GM23338 (cell line): ENCODE results near the gene RALY. TPM values are rescaled to one million over a fixed set of nuclear protein-coding genes. Genes with fewer than 3 reads are reported as not detected.

Experiments used
- ATAC-seq: fragments of 200-7000 bp; cut with Tn5 transposase; 3 replicates; pipeline ENCODE4 v1.9.1; 2020
- DNase-seq: peaks from one replicate; pipeline ENCODE4 v3.0.0-alpha.2; 2015; ENCODE audit warnings: low spot score
- H2AFZ ChIP-seq: fragments of 200-600 bp; sonication (generic); 2 replicates; pipeline ENCODE4 v1.8.0; 2016; ENCODE audit warnings: antibody characterized with exemption, mild to moderate bottlenecking, moderate library complexity
- H3F3A ChIP-seq: fragments of 200-600 bp; sonication (generic); replicated peaks from 2 replicates; pipeline ENCODE4 v1.8.0; 2017; ENCODE audit warnings: antibody characterized with exemption, mixed run types, low read depth
- H3K27ac ChIP-seq: fragments of 200-600 bp; sonication (generic); 2 replicates; pipeline ENCODE4 v1.6.1; 2016; ENCODE audit warnings: low read depth
- H3K27me3 ChIP-seq: fragments of 200-600 bp; sonication (generic); 2 replicates; pipeline ENCODE4 v1.8.0; 2016; ENCODE audit warnings: mild to moderate bottlenecking, mixed run types, moderate library complexity; ENCODE audit not compliant: insufficient read depth
- H3K36me3 ChIP-seq: fragments of 200-600 bp; sonication (generic); 2 replicates; pipeline ENCODE4 v1.8.0; 2016; ENCODE audit warnings: mild to moderate bottlenecking; ENCODE audit not compliant: insufficient read depth
- H3K4me1 ChIP-seq: fragments of 200-600 bp; sonication (generic); 2 replicates; pipeline ENCODE4 v1.8.0; 2016; ENCODE audit warnings: mild to moderate bottlenecking, moderate library complexity; ENCODE audit not compliant: insufficient read depth
- H3K4me2 ChIP-seq: fragments of 200-600 bp; sonication (generic); 2 replicates; pipeline ENCODE4 v1.7.1; 2017; ENCODE audit warnings: mixed run types
- H3K4me3 ChIP-seq: fragments of 200-600 bp; sonication (generic); 2 replicates; pipeline ENCODE4 v1.6.1; 2016; ENCODE audit warnings: mixed run types
- H3K79me2 ChIP-seq: fragments of 200-600 bp; sonication (generic); replicated peaks from 2 replicates; pipeline ENCODE4 v1.8.0; 2017; ENCODE audit warnings: mild to moderate bottlenecking; ENCODE audit not compliant: insufficient read depth
- H3K9me2 ChIP-seq: fragments of 200-600 bp; sonication (generic); 2 replicates; pipeline ENCODE4 v1.8.0; 2017; ENCODE audit not compliant: insufficient read depth
- H4K20me1 ChIP-seq: fragments of 200-600 bp; sonication (generic); replicated peaks from 2 replicates; pipeline ENCODE4 v1.8.0; 2017; ENCODE audit warnings: mild to moderate bottlenecking; ENCODE audit not compliant: insufficient read depth
- H3K27ac Mint-ChIP-seq: 2 replicates; pipeline ENCODE4 v1.8.0; 2020; ENCODE audit warnings: inconsistent platforms, mild to moderate bottlenecking, moderate library complexity, mixed read lengths
- H3K27me3 Mint-ChIP-seq: 3 replicates; pipeline ENCODE4 v1.8.0; 2022; ENCODE audit warnings: low read depth, mild to moderate bottlenecking, moderate library complexity, mixed read lengths, inconsistent platforms; ENCODE audit not compliant: insufficient read depth, poor library complexity
- H3K36me3 Mint-ChIP-seq: 3 replicates; pipeline ENCODE4 v1.8.0; 2021; ENCODE audit warnings: low read depth, mild to moderate bottlenecking, inconsistent platforms, moderate library complexity, mixed read lengths
- H3K4me1 Mint-ChIP-seq: 3 replicates; pipeline ENCODE4 v1.8.0; 2020; ENCODE audit warnings: mild to moderate bottlenecking, inconsistent platforms, mixed read lengths
- H3K4me3 Mint-ChIP-seq: 3 replicates; pipeline ENCODE4 v1.8.0; 2021; ENCODE audit warnings: moderate library complexity, mild to moderate bottlenecking, inconsistent platforms, mixed read lengths
- H3K9me3 Mint-ChIP-seq: 3 replicates; pipeline ENCODE4 v1.8.0; 2020; ENCODE audit warnings: moderate library complexity, mild to moderate bottlenecking, inconsistent platforms, mixed read lengths
- EZH2phosphoT487 ChIP-seq: fragments of 200-600 bp; sonication (generic); IDR thresholded peaks from one replicate; pipeline ENCODE4 v1.8.1; 2018; ENCODE audit warnings: antibody characterized with exemption; ENCODE audit not compliant: unreplicated experiment
- JUNB ChIP-seq: IDR thresholded peaks from one replicate; pipeline ENCODE4 v1.6.1; 2016; ENCODE audit warnings: antibody characterized with exemption; ENCODE audit not compliant: unreplicated experiment
- NANOG ChIP-seq: IDR thresholded peaks from 2 replicates; pipeline ENCODE4 v1.6.1; 2016; ENCODE audit warnings: antibody characterized with exemption, borderline replicate concordance
- POLR2AphosphoS5 ChIP-seq: IDR thresholded peaks from 2 replicates; pipeline ENCODE4 v1.6.1; 2016; ENCODE audit warnings: antibody characterized with exemption, low read depth
- REST ChIP-seq: IDR thresholded peaks from one replicate; pipeline ENCODE4 v1.6.1; 2018; ENCODE audit warnings: antibody characterized with exemption; ENCODE audit not compliant: unreplicated experiment
- STAT1 ChIP-seq: IDR thresholded peaks from one replicate; pipeline ENCODE4 v1.6.1; 2016; ENCODE audit warnings: antibody characterized with exemption; ENCODE audit not compliant: unreplicated experiment
- ZNF114 ChIP-seq: fragments of 250-450 bp; sonication (Bioruptor Pico); IDR thresholded peaks from 2 replicates; pipeline ENCODE4 v1.5.0; 2020; ENCODE audit warnings: mild to moderate bottlenecking, moderate library complexity
- ZNF331 ChIP-seq: fragments of 250-450 bp; sonication (Bioruptor Pico); IDR thresholded peaks from 2 replicates; pipeline ENCODE4 v1.5.0; 2020; ENCODE audit warnings: low read depth, mild to moderate bottlenecking, moderate library complexity
- polyA plus RNA-seq: library from polyadenylated mRNA; unstranded; fragments of >200 nt; fragmentation: Nextera tagmentation; extraction: Ambion mirVana; gene quantifications from 2 replicates; pipeline ENCODE4 v1.2.1, GENCODE V29; 2016
- total RNA-seq: library from RNA; depleted of rRNA; stranded (reverse); fragments of >200 nt; shearing (Covaris generic); gene quantifications from 2 replicates; pipeline ENCODE4 v1.2.3, GENCODE V29; 2014
- TF ChIP-seq, protein P1 (sequence below), 2 experiments: fragments of 200-600 bp in 1 of 2; sonication (generic) in 1 of 2; conservative IDR thresholded peaks; 2 replicates each; pipeline versions ENCODE4 v1.5.1 to v1.6.1; 2016 to 2017; ENCODE audit warnings: antibody characterized with exemption in 2 of 2, low read depth in 2 of 2, mild to moderate bottlenecking in 2 of 2, moderate library complexity in 1 of 2
- TF ChIP-seq, protein P2 (sequence below): fragments of 250-450 bp; sonication (Bioruptor Pico); IDR thresholded peaks from 2 replicates; pipeline ENCODE4 v1.5.0; 2020; ENCODE audit warnings: mild to moderate bottlenecking, moderate library complexity

RALY gene
- total and polyA plus RNA-seq, 2 experiments from 2014 or later: 144 to 167 TPM

DNA sequence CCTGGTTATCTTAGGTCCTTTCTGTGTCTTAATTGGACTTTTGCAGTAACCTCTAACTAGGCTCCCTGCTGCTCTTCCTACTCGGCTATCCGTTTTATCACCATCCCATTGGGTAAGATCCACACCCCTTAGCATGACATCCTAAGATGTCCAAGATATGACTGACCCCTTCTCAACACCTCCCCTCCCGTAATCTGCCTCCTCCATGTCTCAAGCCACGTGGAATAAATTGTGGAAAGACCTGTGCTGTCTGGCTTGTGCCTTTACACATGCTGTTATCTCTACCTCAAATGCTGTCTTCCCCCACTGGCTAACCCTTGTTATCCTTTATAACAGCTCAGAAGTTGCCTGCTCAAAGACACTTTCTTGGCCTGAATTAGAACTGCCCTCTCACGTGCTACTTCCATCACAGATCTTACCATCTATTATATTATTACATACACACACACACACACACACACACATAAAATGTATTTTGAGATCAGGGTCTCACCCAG, 91.9 kb downstream of the RALY start:
- Mint-ChIP-seq H3K9me3 (no peaks in the 10 kb centered on the region; the same call in 2 of the 3 replicates), H3K4me3 (no peak overlapping the region), H3K36me3 (peaks cover 43% of the 10 kb centered on the region), H3K4me1 (no peaks in the 10 kb centered on the region), H3K27ac (no peak overlapping the region), H3K27me3 (peaks cover 17% of the 10 kb centered on the region)
- no peak for DNase-seq
- Histone ChIP-seq H4K20me1 (peaks cover 14% of the 10 kb centered on the region), H2AFZ (no peak overlapping the region), H3K79me2 (no peaks in the 10 kb centered on the region), H3K27me3 (no peaks in the 10 kb centered on the region), H3K4me2 (no peak overlapping the region), H3F3A (peaks cover 30% of the 10 kb centered on the region), H3K9me2 (no peaks in the 10 kb centered on the region), H3K4me1 (no peaks in the 10 kb centered on the region), H3K36me3 (peaks cover 10% of the 10 kb centered on the region), H3K4me3 (no peak overlapping the region), H3K27ac (no peak overlapping the region)
- TF ChIP-seq ZNF331 (no peak), STAT1 (no peak), JUNB (no peak), ZNF114 (CRISPR knock-in tag) (no peak), EZH2phosphoT487 (no peak), POLR2AphosphoS5 (no peak), REST (no peak), NANOG (no peak)
- TF ChIP-seq, protein P1, sequence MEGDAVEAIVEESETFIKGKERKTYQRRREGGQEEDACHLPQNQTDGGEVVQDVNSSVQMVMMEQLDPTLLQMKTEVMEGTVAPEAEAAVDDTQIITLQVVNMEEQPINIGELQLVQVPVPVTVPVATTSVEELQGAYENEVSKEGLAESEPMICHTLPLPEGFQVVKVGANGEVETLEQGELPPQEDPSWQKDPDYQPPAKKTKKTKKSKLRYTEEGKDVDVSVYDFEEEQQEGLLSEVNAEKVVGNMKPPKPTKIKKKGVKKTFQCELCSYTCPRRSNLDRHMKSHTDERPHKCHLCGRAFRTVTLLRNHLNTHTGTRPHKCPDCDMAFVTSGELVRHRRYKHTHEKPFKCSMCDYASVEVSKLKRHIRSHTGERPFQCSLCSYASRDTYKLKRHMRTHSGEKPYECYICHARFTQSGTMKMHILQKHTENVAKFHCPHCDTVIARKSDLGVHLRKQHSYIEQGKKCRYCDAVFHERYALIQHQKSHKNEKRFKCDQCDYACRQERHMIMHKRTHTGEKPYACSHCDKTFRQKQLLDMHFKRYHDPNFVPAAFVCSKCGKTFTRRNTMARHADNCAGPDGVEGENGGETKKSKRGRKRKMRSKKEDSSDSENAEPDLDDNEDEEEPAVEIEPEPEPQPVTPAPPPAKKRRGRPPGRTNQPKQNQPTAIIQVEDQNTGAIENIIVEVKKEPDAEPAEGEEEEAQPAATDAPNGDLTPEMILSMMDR (conservative IDR thresholded peaks at IDR 0.05; ENCODE audit: low read depth in 2 of 2): no peak
- TF ChIP-seq, protein P2, sequence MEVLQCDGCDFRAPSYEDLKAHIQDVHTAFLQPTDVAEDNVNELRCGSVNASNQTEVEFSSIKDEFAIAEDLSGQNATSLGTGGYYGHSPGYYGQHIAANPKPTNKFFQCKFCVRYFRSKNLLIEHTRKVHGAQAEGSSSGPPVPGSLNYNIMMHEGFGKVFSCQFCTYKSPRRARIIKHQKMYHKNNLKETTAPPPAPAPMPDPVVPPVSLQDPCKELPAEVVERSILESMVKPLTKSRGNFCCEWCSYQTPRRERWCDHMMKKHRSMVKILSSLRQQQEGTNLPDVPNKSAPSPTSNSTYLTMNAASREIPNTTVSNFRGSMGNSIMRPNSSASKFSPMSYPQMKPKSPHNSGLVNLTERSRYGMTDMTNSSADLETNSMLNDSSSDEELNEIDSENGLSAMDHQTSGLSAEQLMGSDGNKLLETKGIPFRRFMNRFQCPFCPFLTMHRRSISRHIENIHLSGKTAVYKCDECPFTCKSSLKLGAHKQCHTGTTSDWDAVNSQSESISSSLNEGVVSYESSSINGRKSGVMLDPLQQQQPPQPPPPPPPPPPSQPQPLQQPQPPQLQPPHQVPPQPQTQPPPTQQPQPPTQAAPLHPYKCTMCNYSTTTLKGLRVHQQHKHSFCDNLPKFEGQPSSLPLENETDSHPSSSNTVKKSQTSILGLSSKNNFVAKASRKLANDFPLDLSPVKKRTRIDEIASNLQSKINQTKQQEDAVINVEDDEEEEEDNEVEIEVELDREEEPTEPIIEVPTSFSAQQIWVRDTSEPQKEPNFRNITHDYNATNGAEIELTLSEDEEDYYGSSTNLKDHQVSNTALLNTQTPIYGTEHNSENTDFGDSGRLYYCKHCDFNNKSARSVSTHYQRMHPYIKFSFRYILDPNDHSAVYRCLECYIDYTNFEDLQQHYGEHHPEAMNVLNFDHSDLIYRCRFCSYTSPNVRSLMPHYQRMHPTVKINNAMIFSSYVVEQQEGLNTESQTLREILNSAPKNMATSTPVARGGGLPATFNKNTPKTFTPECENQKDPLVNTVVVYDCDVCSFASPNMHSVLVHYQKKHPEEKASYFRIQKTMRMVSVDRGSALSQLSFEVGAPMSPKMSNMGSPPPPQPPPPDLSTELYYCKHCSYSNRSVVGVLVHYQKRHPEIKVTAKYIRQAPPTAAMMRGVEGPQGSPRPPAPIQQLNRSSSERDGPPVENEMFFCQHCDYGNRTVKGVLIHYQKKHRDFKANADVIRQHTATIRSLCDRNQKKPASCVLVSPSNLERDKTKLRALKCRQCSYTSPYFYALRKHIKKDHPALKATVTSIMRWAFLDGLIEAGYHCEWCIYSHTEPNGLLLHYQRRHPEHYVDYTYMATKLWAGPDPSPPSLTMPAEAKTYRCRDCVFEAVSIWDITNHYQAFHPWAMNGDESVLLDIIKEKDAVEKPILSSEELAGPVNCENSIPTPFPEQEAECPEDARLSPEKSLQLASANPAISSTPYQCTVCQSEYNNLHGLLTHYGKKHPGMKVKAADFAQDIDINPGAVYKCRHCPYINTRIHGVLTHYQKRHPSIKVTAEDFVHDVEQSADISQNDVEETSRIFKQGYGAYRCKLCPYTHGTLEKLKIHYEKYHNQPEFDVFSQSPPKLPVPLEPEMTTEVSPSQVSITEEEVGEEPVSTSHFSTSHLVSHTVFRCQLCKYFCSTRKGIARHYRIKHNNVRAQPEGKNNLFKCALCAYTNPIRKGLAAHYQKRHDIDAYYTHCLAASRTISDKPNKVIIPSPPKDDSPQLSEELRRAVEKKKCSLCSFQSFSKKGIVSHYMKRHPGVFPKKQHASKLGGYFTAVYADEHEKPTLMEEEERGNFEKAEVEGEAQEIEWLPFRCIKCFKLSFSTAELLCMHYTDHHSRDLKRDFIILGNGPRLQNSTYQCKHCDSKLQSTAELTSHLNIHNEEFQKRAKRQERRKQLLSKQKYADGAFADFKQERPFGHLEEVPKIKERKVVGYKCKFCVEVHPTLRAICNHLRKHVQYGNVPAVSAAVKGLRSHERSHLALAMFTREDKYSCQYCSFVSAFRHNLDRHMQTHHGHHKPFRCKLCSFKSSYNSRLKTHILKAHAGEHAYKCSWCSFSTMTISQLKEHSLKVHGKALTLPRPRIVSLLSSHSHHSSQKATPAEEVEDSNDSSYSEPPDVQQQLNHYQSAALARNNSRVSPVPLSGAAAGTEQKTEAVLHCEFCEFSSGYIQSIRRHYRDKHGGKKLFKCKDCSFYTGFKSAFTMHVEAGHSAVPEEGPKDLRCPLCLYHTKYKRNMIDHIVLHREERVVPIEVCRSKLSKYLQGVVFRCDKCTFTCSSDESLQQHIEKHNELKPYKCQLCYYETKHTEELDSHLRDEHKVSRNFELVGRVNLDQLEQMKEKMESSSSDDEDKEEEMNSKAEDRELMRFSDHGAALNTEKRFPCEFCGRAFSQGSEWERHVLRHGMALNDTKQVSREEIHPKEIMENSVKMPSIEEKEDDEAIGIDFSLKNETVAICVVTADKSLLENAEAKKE (CRISPR knock-in tag): no peak
- ATAC-seq: no peak
